ENCODE data around the gene NUP85. TPM values are rescaled to one million over a fixed set of nuclear protein-coding genes. Genes with fewer than 3 reads are reported as not detected.

The NUP85 gene
- total and polyA plus RNA-seq, 2 experiments from 2014 or later = 59.4 to 114 TPM

DNA sequence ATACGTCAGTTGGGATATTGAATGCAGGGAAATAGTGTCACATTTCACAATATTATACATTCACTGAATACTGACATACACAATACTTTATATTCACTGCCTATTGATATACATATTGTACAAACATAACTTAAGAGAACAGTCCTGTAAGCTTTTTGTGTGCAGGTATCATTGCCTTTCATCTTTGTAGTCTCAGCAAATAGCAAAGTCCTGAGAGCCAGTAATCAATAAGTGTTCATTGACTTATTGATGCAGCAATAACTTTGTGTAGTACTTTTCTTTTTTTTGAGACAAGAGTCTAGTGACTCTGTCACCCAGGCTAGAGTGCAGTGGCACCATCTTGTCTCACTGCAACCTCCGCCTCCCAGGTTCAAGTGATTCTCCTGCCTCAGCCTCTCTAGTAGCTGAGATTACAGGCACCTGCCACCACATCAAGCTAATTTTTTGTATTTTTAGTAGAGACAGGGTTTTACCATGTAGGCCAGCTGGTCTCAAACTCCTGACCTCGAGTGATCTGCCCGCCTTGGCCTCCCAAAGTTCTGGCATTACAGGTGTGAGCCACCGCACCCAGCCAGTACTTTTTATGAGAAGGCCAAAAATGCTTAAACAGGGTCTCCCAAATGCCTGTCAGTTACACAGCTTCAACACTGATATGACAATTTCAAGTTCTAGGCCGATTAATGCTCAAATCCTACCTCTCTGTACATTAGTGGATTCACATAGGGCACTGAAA, 5.4 kb upstream of the NUP85 start:
- Mint-ChIP-seq H3K27me3 (ENCODE audit: insufficient read depth, low read depth, poor library complexity) (peaks cover 6% of the 10 kb centered on the region), H3K4me3 (no peak overlapping the region), H3K36me3 (ENCODE audit: low read depth) (no peaks in the 10 kb centered on the region), H3K9me3 (no peaks in the 10 kb centered on the region), H3K27ac (no peak overlapping the region), H3K4me1 (no peaks in the 10 kb centered on the region)
- no peak overlapping the region for H3K4me2 ChIP-seq
- DNase-seq (ENCODE audit: low spot score) = no peak
- peaks cover 5% of the 10 kb centered on the region; the same call in 1 of the 2 replicates for H3K4me1 ChIP-seq (ENCODE audit: insufficient read depth)
- no peak overlapping the region for H3K4me3 ChIP-seq
- no peaks in the 10 kb centered on the region for H3K9me2 ChIP-seq (ENCODE audit: insufficient read depth)
- no peaks in the 10 kb centered on the region for H3K79me2 ChIP-seq (replicated peaks; ENCODE audit: insufficient read depth)
- H3K27me3 ChIP-seq (ENCODE audit: insufficient read depth) = no peaks in the 10 kb centered on the region
- no peak overlapping the region for H2AFZ ChIP-seq
- no peaks in the 10 kb centered on the region for H3K36me3 ChIP-seq (ENCODE audit: insufficient read depth)
- H3F3A ChIP-seq (replicated peaks; ENCODE audit: low read depth) = peaks cover 9% of the 10 kb centered on the region
- ATAC-seq = no peak
- no peak overlapping the region for H3K27ac ChIP-seq (ENCODE audit: low read depth)
- TF ChIP-seq POLR2AphosphoS5 (IDR thresholded peaks at IDR 0.05; ENCODE audit: low read depth) = no peak
- no peak for TF ChIP-seq ZNF114 (CRISPR knock-in tag; IDR thresholded peaks at IDR 0.05)
- TF ChIP-seq EZH2 (IDR thresholded peaks at IDR 0.05; ENCODE audit: low read depth, unreplicated experiment) = no peak
- TF ChIP-seq CREB1 (CRISPR knock-in tag; IDR thresholded peaks at IDR 0.05; ENCODE audit: low read depth) = no peak
- TF ChIP-seq STAT1 (IDR thresholded peaks at IDR 0.05; ENCODE audit: unreplicated experiment) = no peak
- no peak for TF ChIP-seq ETS1 (IDR thresholded peaks at IDR 0.05)
- no peak for TF ChIP-seq ZNF331 (CRISPR knock-in tag; IDR thresholded peaks at IDR 0.05; ENCODE audit: low read depth)
- TF ChIP-seq EZH2phosphoT487 (IDR thresholded peaks at IDR 0.05; ENCODE audit: unreplicated experiment) = no peak
- TF ChIP-seq REST (IDR thresholded peaks at IDR 0.05; ENCODE audit: unreplicated experiment) = no peak
- no peak for TF ChIP-seq JUNB (IDR thresholded peaks at IDR 0.05; ENCODE audit: unreplicated experiment)
- TF ChIP-seq, protein P1, sequence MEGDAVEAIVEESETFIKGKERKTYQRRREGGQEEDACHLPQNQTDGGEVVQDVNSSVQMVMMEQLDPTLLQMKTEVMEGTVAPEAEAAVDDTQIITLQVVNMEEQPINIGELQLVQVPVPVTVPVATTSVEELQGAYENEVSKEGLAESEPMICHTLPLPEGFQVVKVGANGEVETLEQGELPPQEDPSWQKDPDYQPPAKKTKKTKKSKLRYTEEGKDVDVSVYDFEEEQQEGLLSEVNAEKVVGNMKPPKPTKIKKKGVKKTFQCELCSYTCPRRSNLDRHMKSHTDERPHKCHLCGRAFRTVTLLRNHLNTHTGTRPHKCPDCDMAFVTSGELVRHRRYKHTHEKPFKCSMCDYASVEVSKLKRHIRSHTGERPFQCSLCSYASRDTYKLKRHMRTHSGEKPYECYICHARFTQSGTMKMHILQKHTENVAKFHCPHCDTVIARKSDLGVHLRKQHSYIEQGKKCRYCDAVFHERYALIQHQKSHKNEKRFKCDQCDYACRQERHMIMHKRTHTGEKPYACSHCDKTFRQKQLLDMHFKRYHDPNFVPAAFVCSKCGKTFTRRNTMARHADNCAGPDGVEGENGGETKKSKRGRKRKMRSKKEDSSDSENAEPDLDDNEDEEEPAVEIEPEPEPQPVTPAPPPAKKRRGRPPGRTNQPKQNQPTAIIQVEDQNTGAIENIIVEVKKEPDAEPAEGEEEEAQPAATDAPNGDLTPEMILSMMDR (conservative IDR thresholded peaks at IDR 0.05; ENCODE audit: low read depth in 2 of 2) = no peak
- no peak for TF ChIP-seq NANOG (IDR thresholded peaks at IDR 0.05; ENCODE audit: borderline replicate concordance)
- no peak for TF ChIP-seq ZNF462 (CRISPR knock-in tag; IDR thresholded peaks at IDR 0.05)
- H4K20me1 ChIP-seq (replicated peaks; ENCODE audit: insufficient read depth) = no peaks in the 10 kb centered on the region

Measured in GM23338 (cell line).